ENCODE results near the gene OXSM. TPM values are rescaled to one million over a fixed set of nuclear protein-coding genes. Genes with fewer than 3 reads are reported as not detected.

Gene OXSM
- total RNA-seq, 6 experiments from 2014 or later = 6.5 to 12.2 (median 7.8) TPM

DNA sequence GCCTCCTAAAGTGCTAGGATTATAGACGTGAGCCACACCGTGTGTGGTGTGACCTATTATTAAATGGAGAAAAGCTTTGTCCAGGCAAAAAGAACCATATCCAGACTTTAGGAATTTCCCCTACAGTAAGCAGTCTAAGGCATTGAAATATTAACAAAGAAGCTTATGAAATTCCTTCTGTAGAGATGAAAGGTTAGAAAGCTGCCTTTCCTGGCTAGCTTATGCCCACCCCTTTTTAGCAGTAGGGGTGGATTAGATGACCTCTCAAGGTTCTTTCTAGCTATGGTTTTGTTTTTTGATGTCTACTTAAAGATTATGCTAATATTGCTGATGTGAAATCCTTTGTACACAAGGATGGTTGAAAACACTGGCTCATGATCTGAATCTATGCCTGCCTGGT, 13.9 kb downstream of the OXSM start:
- no peaks in the 10 kb centered on the region for H3K36me3 Mint-ChIP-seq (ENCODE audit: low read depth)
- TF ChIP-seq, protein P1, sequence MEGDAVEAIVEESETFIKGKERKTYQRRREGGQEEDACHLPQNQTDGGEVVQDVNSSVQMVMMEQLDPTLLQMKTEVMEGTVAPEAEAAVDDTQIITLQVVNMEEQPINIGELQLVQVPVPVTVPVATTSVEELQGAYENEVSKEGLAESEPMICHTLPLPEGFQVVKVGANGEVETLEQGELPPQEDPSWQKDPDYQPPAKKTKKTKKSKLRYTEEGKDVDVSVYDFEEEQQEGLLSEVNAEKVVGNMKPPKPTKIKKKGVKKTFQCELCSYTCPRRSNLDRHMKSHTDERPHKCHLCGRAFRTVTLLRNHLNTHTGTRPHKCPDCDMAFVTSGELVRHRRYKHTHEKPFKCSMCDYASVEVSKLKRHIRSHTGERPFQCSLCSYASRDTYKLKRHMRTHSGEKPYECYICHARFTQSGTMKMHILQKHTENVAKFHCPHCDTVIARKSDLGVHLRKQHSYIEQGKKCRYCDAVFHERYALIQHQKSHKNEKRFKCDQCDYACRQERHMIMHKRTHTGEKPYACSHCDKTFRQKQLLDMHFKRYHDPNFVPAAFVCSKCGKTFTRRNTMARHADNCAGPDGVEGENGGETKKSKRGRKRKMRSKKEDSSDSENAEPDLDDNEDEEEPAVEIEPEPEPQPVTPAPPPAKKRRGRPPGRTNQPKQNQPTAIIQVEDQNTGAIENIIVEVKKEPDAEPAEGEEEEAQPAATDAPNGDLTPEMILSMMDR (IDR thresholded peaks at IDR 0.05) = no peak
- H3K27me3 Mint-ChIP-seq (ENCODE audit: insufficient read depth) = no peaks in the 10 kb centered on the region; the same call in 1 of the 2 replicates
- no peak overlapping the region for H3K27ac Mint-ChIP-seq
- H3K4me1 Mint-ChIP-seq (ENCODE audit: low read depth) = no peaks in the 10 kb centered on the region
- no peak overlapping the region for H3K4me3 Mint-ChIP-seq
- no peak for DNase-seq
- no peaks in the 10 kb centered on the region for H3K9me3 Mint-ChIP-seq

DNA sequence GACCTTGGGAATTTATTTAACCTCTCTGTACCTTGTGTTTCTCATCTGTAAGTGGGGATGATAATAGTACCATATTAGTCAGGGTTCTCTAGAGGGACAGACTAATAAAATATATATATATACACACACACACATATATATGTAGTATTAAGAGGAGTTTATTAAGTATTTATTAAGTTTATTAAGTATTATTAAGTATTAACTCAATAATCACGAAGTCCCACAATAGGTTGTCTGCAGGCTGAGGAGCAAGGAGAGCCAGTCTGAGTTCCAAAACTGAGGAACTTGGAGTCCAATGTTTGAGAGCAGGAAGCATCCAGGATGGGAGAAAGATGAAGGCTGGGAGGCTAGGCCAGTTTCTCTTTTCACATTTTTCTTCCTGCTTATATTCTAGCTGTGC, 14.8 kb downstream of the OXSM start:
- no peaks in the 10 kb centered on the region for H3K4me1 Mint-ChIP-seq (ENCODE audit: low read depth)
- no peaks in the 10 kb centered on the region; the same call in 1 of the 2 replicates for H3K27me3 Mint-ChIP-seq (ENCODE audit: insufficient read depth)

DNA sequence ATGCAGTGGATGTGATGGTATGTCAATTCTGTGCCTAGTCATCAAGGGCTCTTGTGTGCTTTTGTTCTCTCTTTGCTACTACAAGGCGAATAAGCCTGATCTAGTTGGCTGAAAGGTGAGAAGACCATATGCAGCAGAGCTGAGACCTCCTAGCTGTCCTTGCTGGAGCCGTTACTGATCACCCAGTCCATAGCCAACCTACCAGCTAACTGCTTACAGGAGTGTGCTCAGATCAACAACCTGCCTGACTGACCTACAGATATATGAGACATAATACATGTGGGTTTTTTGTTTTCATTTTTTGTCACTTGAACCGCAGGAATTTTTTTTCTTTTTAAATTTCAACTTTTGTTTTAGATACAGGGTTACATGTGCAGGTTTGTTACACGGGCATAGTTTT, 22.8 kb downstream of the OXSM start:
- Mint-ChIP-seq H3K9me3 (no peaks in the 10 kb centered on the region), H3K4me3 (no peak overlapping the region), H3K27ac (no peak overlapping the region), H3K27me3 (ENCODE audit: insufficient read depth) (peaks cover 4% of the 10 kb centered on the region; the same call in 1 of the 2 replicates), H3K36me3 (ENCODE audit: low read depth) (no peaks in the 10 kb centered on the region), H3K4me1 (ENCODE audit: low read depth) (no peaks in the 10 kb centered on the region)
- no peak for DNase-seq
- TF ChIP-seq, protein P1 (IDR thresholded peaks at IDR 0.05) = no peak

More for the DNA sequence above, 14.8 kb downstream of the OXSM start:
- Mint-ChIP-seq H3K4me3 (no peak overlapping the region), H3K9me3 (no peaks in the 10 kb centered on the region), H3K27ac (no peak overlapping the region), H3K36me3 (ENCODE audit: low read depth) (no peaks in the 10 kb centered on the region)
- TF ChIP-seq, protein P1 (IDR thresholded peaks at IDR 0.05) = no peak
- no peak for DNase-seq

DNA sequence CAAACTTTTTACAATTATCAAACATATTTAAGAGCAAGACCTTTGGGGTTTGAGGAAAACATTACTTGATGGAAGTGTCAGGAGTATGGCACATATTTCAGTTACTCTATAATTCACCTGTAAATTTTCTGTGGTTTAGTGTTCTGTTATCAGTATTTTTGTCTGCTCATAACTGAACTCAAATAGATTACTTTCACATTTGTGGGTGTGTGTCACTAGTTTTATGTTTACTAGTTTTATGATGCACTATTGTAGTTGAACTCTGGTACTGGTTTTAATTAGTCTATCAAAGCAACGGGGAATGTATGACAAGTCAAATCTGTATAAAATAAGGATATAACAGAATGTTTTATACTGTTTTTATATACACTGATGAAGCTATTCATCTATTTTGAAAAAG, 27.2 kb downstream of the OXSM start:
- TF ChIP-seq, protein P1 (IDR thresholded peaks at IDR 0.05) = no peak
- DNase-seq = no peak
- Mint-ChIP-seq H3K9me3 (no peaks in the 10 kb centered on the region), H3K36me3 (ENCODE audit: low read depth) (no peaks in the 10 kb centered on the region), H3K4me1 (ENCODE audit: low read depth) (peaks cover 17% of the 10 kb centered on the region), H3K27ac (no peak overlapping the region), H3K4me3 (no peak overlapping the region), H3K27me3 (ENCODE audit: insufficient read depth) (peaks cover 4% of the 10 kb centered on the region)

DNA sequence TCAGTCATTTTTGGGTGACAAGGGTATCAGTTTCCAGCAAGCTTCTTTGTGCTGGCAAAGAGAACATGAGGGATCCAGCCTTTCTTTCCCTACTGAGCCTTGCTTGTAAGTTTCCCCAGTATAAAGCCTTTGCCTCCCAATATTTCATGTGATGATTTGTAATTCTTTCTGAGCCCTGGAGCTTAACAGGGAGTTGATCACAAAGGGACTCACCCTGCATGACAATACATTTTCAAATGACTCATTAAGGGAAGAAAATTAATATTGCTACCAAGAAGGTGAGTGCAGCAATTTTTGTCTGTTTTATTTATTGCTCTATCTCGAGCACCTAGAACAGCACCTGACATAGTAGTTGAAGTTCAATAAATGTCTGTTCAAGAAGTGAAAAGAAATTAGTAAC, 27.7 kb downstream of the OXSM start:
- Mint-ChIP-seq H3K9me3 (no peaks in the 10 kb centered on the region), H3K27ac (no peak overlapping the region), H3K27me3 (ENCODE audit: insufficient read depth) (peaks cover 4% of the 10 kb centered on the region), H3K4me1 (ENCODE audit: low read depth) (peaks cover 17% of the 10 kb centered on the region), H3K36me3 (ENCODE audit: low read depth) (no peaks in the 10 kb centered on the region), H3K4me3 (no peak overlapping the region)
- DNase-seq = no peak
- TF ChIP-seq, protein P1 (IDR thresholded peaks at IDR 0.05) = no peak

DNA sequence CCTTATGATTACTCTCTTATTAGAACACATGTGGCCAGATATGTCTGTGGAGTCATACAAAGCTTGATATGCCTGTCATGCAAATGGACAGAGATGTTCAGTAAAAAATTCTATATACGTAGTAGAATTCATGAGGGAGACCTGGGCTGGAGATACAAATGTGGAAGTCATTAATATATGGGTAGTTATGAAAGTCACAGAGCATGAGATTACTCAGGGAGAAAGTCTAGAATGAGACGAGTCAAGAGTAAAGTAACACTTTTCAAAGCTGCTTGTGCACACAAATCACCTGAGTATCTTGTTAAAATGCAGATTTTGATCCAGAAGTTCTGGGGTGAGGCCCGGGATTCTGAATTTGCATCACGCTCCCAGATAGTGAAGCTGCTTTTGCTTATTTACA, 28.4 kb downstream of the OXSM start:
- no peak for DNase-seq
- Mint-ChIP-seq H3K4me1 (ENCODE audit: low read depth) (peaks cover 17% of the 10 kb centered on the region), H3K27ac (no peak overlapping the region), H3K9me3 (no peaks in the 10 kb centered on the region), H3K36me3 (ENCODE audit: low read depth) (no peaks in the 10 kb centered on the region), H3K27me3 (ENCODE audit: insufficient read depth) (peaks cover 3% of the 10 kb centered on the region), H3K4me3 (no peak overlapping the region)
- TF ChIP-seq, protein P1 (IDR thresholded peaks at IDR 0.05) = no peak
